Liver (tissue), 9 donors: ENCODE measurements around the gene PRSS12. TPM values are rescaled to one million over a fixed set of nuclear protein-coding genes. Genes with fewer than 3 reads are reported as not detected.

Source experiments
- DNase-seq: peaks from one replicate; pipeline ENCODE4 v3.0.0-alpha.2; 2017; ENCODE audit warnings: low spot score
- H3K27ac ChIP-seq, 2 donors: one replicate each; pipeline ENCODE4 v1.7.0; 2013; ENCODE audit warnings: inconsistent platforms in 2 of 2, low read length in 2 of 2, control low read depth in 1 of 2, low read depth in 1 of 2, mild to moderate bottlenecking in 1 of 2
- H3K27me3 ChIP-seq, 4 donors: one replicate each; pipeline versions ENCODE4 v1.6.1 to v1.7.0; 2013; ENCODE audit warnings: low read length in 3 of 4, inconsistent platforms in 1 of 4, mild to moderate bottlenecking in 1 of 4, moderate library complexity in 1 of 4; ENCODE audit not compliant: control insufficient read depth in 4 of 4, insufficient read depth in 4 of 4
- H3K36me3 ChIP-seq, 4 donors: one replicate each; pipeline versions ENCODE4 v1.6.1 to v1.7.0; 2013; ENCODE audit warnings: low read length in 3 of 4, mild to moderate bottlenecking in 3 of 4, low read depth in 1 of 4, moderate library complexity in 1 of 4; ENCODE audit not compliant: control insufficient read depth in 4 of 4, insufficient read depth in 3 of 4
- H3K4me1 ChIP-seq, 4 donors: one replicate each; pipeline versions ENCODE4 v1.6.1 to v1.7.0; 2013; ENCODE audit warnings: low read length in 3 of 4, mild to moderate bottlenecking in 3 of 4, moderate library complexity in 1 of 4; ENCODE audit not compliant: control insufficient read depth in 4 of 4, insufficient read depth in 4 of 4
- H3K4me3 ChIP-seq, 3 donors: one replicate each; pipeline versions ENCODE4 v1.6.1 to v1.7.0; 2013; ENCODE audit warnings: low read length in 3 of 3, control low read depth in 1 of 3, low read depth in 1 of 3, mild to moderate bottlenecking in 1 of 3
- H3K9ac ChIP-seq, 2 donors: one replicate each; pipeline ENCODE4 v1.7.0; 2013; ENCODE audit warnings: low read length in 2 of 2, mild to moderate bottlenecking in 2 of 2, moderate library complexity in 2 of 2, control low read depth in 1 of 2, low read depth in 1 of 2
- H3K9me3 ChIP-seq, 4 donors: one replicate each; pipeline versions ENCODE4 v1.6.1 to v1.7.0; 2013; ENCODE audit warnings: low read length in 3 of 4; ENCODE audit not compliant: control insufficient read depth in 4 of 4
- CTCF ChIP-seq: fragments of 150-350 bp; IDR thresholded peaks from 2 replicates; pipeline ENCODE4 v1.5.1; 2017; ENCODE audit warnings: improper control_type of control experiment, low read depth, low read length; ENCODE audit not compliant: missing input control
- EGR1 ChIP-seq, 2 donors: IDR thresholded peaks; 2 replicates each; pipeline ENCODE4 v1.6.1; 2016 to 2018; ENCODE audit warnings: antibody characterized with exemption in 2 of 2, low read depth in 2 of 2
- FOXA1 ChIP-seq: IDR thresholded peaks from 2 replicates; pipeline ENCODE4 v1.6.1; 2016; ENCODE audit warnings: antibody characterized with exemption
- FOXA2 ChIP-seq: IDR thresholded peaks from 2 replicates; pipeline ENCODE4 v1.6.1; 2016; ENCODE audit warnings: antibody characterized with exemption
- GABPA ChIP-seq, 2 donors: IDR thresholded peaks in 1 of 2; conservative IDR thresholded peaks in 1 of 2; 2 replicates each; pipeline ENCODE4 v1.6.1; 2016; ENCODE audit warnings: antibody characterized with exemption in 2 of 2, mild to moderate bottlenecking in 1 of 2, moderate library complexity in 1 of 2
- HNF4A ChIP-seq, 2 donors: conservative IDR thresholded peaks; 2 replicates each; pipeline ENCODE4 v1.6.1; 2016; ENCODE audit warnings: antibody characterized with exemption in 2 of 2, mild to moderate bottlenecking in 2 of 2
- HNF4G ChIP-seq: IDR thresholded peaks from 2 replicates; pipeline ENCODE4 v1.6.1; 2016; ENCODE audit warnings: antibody characterized with exemption
- JUND ChIP-seq, 2 donors: IDR thresholded peaks; 2 replicates each; pipeline ENCODE4 v1.6.1; 2016; ENCODE audit warnings: antibody characterized with exemption in 2 of 2
- NR2F2 ChIP-seq: IDR thresholded peaks from 2 replicates; pipeline ENCODE4 v1.6.1; 2016; ENCODE audit warnings: antibody characterized with exemption
- RAD21 ChIP-seq, 2 donors: IDR thresholded peaks; 2 replicates each; pipeline ENCODE4 v1.6.1; 2016; ENCODE audit warnings: antibody characterized with exemption in 2 of 2, mild to moderate bottlenecking in 2 of 2
- RXRA ChIP-seq, 2 donors: IDR thresholded peaks; 2 replicates each; pipeline ENCODE4 v1.6.1; 2017 to 2018; ENCODE audit warnings: antibody characterized with exemption in 2 of 2, mild to moderate bottlenecking in 1 of 2
- SP1 ChIP-seq: IDR thresholded peaks from 2 replicates; pipeline ENCODE4 v1.6.1; 2018; ENCODE audit warnings: antibody characterized with exemption, mild to moderate bottlenecking
- TAF1 ChIP-seq: conservative IDR thresholded peaks from 2 replicates; pipeline ENCODE4 v1.6.1; 2016; ENCODE audit warnings: antibody characterized with exemption, mild to moderate bottlenecking
- YY1 ChIP-seq: IDR thresholded peaks from 2 replicates; pipeline ENCODE4 v1.6.1; 2016; ENCODE audit warnings: antibody characterized with exemption, mild to moderate bottlenecking
- WGBS: extraction: QIAGEN DNeasy Blood & Tissue Kit; methylation state at CpG from one replicate; pipeline ENCODE4 v1.1.7; 2013; 5-methylcytosine and 5-hydroxymethylcytosine counted together
- polyA plus RNA-seq, 2 donors: library from polyadenylated mRNA; stranded (reverse) in 1 of 2; unstranded in 1 of 2; fragments of 200-250 nt in 1 of 2; fragments of >200 nt in 1 of 2; fragmentation: Nextera tagmentation in 1 of 2; extraction: Ambion mirVana in 1 of 2; gene quantifications; one replicate each; pipeline versions ENCODE4 v1.2.1 to v1.2.3, GENCODE V29; 2013 to 2015
- total RNA-seq, 2 donors: library from RNA; depleted of rRNA; stranded (reverse); fragments of >200 nt; gene quantifications; one replicate each; pipeline ENCODE4 v1.2.3, GENCODE V29; 2014
- TF ChIP-seq, protein P1 (sequence below): IDR thresholded peaks from 2 replicates; pipeline ENCODE4 v1.6.1; 2016; ENCODE audit warnings: antibody characterized with exemption
- TF ChIP-seq, protein P2 (sequence below): IDR thresholded peaks from 2 replicates; pipeline ENCODE4 v1.6.1; 2016; ENCODE audit warnings: antibody characterized with exemption
- TF ChIP-seq, protein P3 (sequence below): IDR thresholded peaks from 2 replicates; pipeline ENCODE4 v1.6.1; 2016; ENCODE audit warnings: antibody characterized with exemption
- TF ChIP-seq, protein P4 (sequence below): IDR thresholded peaks from 2 replicates; pipeline ENCODE4 v1.6.1; 2016; ENCODE audit warnings: antibody characterized with exemption, mild to moderate bottlenecking
- donor health status: healthy.
- donor health status: healthy.
- donor health status: healthy.
- donor health status: healthy.
- donor health status: healthy.

PRSS12 gene
- total and polyA plus RNA-seq, 4 donors: 0.07 to 0.25 (median 0.10) TPM

DNA sequence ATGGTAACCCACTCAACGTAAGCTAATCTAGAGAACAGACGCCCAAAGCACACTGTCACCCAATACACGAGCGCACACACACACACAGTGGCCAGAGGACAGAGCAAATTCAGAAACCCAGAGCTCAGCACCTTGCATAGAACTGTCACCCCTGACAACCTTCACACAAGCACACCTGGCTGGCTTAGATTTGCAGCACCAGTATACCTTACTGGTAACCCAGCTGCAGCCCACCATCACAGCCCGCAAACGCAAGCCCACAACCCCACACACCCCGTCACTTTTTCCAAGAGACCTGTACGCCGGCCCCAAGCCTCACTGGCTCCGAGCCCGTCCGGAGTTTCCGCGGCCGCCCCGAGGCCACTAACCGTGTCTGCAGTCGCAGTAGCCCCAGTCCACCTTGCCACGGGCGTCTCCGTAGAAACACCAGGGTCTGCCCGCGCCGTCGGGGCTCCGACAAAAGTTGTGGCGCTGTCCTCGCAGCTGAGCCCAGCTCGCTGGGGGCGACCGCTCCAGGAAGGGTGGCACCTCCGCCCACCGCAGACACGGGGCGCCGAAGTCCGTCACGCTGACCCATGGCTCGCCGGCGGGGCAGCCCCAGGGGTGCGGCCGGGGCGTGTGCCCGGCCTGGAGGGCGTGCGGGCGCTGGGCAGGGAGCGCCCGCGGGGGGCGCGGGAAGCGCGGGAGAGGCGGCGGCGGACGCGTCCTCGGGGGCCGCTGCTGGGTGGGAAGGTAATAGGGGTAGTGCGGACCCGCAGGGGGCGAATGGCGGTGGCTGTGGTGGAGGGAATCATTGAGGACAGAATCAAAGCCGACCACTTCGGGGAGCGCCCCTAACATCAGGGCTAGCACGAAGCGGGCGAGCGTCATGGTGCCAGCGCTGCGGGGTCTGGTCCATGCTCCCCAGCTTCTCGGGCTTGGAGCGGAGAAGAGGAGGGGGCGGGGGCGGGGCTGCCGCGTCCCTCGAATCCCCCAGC is 664 bp downstream of the PRSS12 start:
- Histone ChIP-seq H3K27ac (no peak overlapping the region), H3K9ac (no peak overlapping the region), H3K4me3 (peak overlapping the region in 2 of 3 donors; percentile 42 to 60), H3K9me3 (no peaks in the 10 kb centered on the region), H3K4me1 (peaks cover 4 to 20% (median 12%) of the 10 kb centered on the region in 4 donors), H3K36me3 (no peaks in the 10 kb centered on the region), H3K27me3 (no peaks in the 10 kb centered on the region)
- TF ChIP-seq GABPA (IDR thresholded peaks at IDR 0.05 in 1 of 2, conservative IDR thresholded peaks at IDR 0.05 in 1 of 2): no peak
- TF ChIP-seq RXRA (IDR thresholded peaks at IDR 0.05): no peak
- TF ChIP-seq SP1: no peak
- TF ChIP-seq FOXA2: no peak
- TF ChIP-seq, protein P1, sequence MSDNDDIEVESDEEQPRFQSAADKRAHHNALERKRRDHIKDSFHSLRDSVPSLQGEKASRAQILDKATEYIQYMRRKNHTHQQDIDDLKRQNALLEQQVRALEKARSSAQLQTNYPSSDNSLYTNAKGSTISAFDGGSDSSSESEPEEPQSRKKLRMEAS: no peak
- no peak for TF ChIP-seq YY1
- no peak for TF ChIP-seq TAF1
- TF ChIP-seq EGR1 (IDR thresholded peaks at IDR 0.05; ENCODE audit: low read depth in 2 of 2): no peak
- TF ChIP-seq, protein P2, sequence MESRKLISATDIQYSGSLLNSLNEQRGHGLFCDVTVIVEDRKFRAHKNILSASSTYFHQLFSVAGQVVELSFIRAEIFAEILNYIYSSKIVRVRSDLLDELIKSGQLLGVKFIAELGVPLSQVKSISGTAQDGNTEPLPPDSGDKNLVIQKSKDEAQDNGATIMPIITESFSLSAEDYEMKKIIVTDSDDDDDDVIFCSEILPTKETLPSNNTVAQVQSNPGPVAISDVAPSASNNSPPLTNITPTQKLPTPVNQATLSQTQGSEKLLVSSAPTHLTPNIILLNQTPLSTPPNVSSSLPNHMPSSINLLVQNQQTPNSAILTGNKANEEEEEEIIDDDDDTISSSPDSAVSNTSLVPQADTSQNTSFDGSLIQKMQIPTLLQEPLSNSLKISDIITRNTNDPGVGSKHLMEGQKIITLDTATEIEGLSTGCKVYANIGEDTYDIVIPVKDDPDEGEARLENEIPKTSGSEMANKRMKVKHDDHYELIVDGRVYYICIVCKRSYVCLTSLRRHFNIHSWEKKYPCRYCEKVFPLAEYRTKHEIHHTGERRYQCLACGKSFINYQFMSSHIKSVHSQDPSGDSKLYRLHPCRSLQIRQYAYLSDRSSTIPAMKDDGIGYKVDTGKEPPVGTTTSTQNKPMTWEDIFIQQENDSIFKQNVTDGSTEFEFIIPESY: no peak
- no peak for TF ChIP-seq RAD21 (IDR thresholded peaks at IDR 0.05)
- no peak for TF ChIP-seq HNF4G
- no peak for TF ChIP-seq FOXA1
- TF ChIP-seq, protein P3, sequence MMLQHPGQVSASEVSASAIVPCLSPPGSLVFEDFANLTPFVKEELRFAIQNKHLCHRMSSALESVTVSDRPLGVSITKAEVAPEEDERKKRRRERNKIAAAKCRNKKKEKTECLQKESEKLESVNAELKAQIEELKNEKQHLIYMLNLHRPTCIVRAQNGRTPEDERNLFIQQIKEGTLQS: no peak
- no peak for TF ChIP-seq NR2F2
- TF ChIP-seq JUND (IDR thresholded peaks at IDR 0.05): no peak
- WGBS: 5% methylated on average over 82 of the region's 82 CpGs
- DNase-seq: peak; percentile 37

DNA sequence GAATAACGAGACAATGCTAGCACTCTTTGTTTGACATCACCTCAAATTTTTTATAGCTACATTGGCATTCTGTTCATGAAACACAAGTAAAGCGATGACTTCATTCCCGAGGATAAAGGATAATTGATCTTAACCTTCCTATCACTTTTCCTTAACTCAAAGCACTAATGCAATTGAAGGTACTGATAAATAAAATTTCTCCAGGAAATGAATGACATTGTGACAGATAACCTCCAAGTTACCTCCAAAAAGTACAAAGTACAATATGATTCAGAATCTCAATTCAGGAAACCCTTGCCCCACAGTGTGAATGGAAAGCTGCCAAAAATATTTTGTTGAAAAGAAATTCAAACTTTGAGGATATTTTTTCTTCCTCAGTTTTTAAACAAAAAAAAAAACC is 1.8 kb downstream of the PRSS12 start:
- 71% methylated on average over 3 of the region's 3 CpGs for WGBS
- no peak for DNase-seq
- H3K9me3 ChIP-seq: no peaks in the 10 kb centered on the region
- H3K4me1 ChIP-seq: peaks cover 4 to 20% (median 12%) of the 10 kb centered on the region in 4 donors
- H3K27me3 ChIP-seq: no peaks in the 10 kb centered on the region
- TF ChIP-seq, protein P3: no peak
- no peak for TF ChIP-seq JUND (IDR thresholded peaks at IDR 0.05)
- TF ChIP-seq, protein P1: no peak
- TF ChIP-seq FOXA2: no peak
- peak; percentile 8 to 40 for TF ChIP-seq HNF4A (conservative IDR thresholded peaks at IDR 0.05)
- TF ChIP-seq HNF4G: no peak
- TF ChIP-seq, protein P4, sequence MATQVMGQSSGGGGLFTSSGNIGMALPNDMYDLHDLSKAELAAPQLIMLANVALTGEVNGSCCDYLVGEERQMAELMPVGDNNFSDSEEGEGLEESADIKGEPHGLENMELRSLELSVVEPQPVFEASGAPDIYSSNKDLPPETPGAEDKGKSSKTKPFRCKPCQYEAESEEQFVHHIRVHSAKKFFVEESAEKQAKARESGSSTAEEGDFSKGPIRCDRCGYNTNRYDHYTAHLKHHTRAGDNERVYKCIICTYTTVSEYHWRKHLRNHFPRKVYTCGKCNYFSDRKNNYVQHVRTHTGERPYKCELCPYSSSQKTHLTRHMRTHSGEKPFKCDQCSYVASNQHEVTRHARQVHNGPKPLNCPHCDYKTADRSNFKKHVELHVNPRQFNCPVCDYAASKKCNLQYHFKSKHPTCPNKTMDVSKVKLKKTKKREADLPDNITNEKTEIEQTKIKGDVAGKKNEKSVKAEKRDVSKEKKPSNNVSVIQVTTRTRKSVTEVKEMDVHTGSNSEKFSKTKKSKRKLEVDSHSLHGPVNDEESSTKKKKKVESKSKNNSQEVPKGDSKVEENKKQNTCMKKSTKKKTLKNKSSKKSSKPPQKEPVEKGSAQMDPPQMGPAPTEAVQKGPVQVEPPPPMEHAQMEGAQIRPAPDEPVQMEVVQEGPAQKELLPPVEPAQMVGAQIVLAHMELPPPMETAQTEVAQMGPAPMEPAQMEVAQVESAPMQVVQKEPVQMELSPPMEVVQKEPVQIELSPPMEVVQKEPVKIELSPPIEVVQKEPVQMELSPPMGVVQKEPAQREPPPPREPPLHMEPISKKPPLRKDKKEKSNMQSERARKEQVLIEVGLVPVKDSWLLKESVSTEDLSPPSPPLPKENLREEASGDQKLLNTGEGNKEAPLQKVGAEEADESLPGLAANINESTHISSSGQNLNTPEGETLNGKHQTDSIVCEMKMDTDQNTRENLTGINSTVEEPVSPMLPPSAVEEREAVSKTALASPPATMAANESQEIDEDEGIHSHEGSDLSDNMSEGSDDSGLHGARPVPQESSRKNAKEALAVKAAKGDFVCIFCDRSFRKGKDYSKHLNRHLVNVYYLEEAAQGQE: no peak
- no peak for TF ChIP-seq CTCF
- no peaks in the 10 kb centered on the region for H3K36me3 ChIP-seq
- H3K27ac ChIP-seq: no peak overlapping the region
- no peak overlapping the region for H3K9ac ChIP-seq
- H3K4me3 ChIP-seq: no peak overlapping the region
